Stimulated activated CD4-positive, alpha-beta T cell treated with anti-CD3 and anti-CD28 coated beads, TNF-alpha, amount 100 ng/mL, for 48 hours (primary cell): ENCODE data around the gene ANKS1B.

Experiments
- DNase-seq, 3 donors: peaks; one replicate each; pipeline ENCODE4 v3.0.0-alpha.2; 2020; ENCODE audit warnings: low read depth in 3 of 3

ANKS1B gene

DNA sequence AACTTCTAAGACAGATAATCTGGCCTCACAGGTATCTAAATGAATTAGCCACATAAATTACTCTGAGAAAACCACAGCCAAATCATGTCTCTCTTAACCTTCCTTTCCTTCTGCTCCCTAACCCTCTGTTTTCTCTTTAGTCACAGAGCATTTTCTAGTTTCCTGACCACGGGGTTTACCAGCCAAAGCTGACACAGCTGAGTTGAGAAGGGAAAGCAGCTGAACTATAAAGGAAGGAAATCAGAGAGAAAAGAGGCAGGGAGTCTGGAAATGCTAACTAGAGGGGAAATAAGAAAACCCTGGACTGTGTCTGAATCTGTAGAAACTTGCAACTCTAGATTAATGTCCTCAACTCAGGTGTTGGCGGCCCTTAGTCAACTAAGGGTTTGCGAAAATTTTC is 24.4 kb downstream of the ANKS1B start:
- no peak for DNase-seq

DNA sequence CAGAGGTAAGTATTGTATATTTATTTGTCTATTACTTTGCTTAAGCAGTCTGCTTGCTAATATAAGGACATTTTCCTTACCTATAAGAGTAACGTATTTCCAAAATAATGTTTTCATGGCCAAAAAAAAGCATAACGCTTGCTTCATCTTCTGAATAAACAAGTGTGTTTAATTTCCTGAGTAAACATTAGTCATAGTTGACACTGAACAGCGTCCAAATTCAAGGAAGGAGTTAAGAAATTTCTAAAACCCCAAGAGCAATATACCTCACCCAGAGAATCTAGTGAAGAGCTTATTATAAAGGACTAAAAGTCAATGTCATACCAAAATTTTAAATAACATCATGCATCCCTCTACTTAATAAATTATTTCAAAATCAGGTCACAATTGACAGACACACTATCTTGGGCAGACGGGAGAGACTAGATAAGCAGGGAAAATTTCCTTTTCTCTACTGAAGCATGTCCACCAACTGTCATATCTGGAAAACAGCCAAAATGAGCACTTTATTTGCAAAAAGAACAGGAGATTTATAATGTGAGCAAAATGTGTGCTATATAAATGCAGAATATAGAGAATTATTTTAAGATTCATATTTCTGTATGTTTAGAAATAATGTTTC is 25.1 kb downstream of the ANKS1B start:
- no peak for DNase-seq

DNA sequence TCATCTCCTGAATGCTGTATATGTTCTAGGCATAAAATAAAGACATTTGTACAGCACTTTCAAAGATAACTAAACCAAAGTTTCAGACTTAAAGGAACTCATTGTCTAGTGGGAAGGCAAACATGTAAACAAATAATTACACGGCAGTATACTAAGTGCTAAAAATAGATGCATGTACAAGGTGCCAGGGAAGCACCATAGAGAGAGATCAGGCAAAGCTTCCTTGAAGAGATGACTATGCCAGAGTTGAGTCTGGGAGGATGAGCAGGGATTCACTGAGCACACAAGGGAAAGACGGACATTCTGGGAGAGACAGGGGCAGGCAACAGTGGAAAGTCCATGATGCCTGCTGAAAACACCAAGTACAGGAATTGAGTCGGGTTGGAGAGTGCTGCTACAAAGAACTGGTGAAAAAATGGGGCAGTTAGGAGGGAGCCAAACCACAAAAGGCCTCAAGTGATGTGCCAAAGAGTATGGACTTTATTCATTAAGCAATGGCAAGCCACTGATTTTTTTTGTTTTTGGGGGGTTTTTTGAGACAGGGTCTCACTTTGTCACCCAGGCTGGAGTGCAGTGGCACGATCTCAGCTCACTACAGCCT is 26.8 kb downstream of the ANKS1B start:
- DNase-seq = no peak

DNA sequence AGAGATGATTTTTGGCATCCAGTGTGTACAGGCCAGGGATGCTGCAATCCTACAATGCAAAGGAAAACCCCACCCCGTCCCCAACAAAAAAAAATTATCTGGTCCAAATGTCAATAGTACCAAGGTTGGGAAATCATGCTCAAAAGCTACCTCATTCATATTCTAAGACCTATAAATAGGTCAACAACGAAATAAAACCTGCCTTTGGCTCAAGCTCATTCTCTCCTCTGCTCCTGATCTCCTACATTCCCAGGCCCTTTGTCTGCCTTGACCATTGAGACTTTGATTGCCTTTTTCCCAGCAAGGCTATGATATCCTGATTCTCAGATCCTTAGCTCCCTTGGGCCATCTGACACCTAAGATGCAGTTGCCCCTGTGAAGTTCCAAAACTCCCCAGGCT is 30.0 kb downstream of the ANKS1B start:
- DNase-seq = no peak

DNA sequence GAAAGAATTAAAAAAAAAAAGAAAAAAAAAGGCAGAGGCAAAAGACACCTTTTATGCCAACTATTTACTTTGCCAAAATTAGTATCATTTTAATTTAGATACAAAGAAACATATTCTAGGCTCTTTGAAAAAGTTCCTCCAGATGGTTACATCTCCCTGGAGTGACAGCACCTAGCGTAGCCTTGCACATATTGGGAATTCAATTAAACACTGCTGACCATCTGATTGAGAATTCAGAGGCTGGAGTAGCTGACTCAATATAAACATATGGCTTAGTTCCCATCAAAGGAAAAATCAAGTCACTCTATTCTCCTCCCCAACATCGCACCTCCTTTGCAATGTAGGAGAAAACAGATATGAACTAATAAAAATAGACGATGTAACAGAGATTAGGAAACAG is 36.4 kb downstream of the ANKS1B start:
- no peak for DNase-seq

DNA sequence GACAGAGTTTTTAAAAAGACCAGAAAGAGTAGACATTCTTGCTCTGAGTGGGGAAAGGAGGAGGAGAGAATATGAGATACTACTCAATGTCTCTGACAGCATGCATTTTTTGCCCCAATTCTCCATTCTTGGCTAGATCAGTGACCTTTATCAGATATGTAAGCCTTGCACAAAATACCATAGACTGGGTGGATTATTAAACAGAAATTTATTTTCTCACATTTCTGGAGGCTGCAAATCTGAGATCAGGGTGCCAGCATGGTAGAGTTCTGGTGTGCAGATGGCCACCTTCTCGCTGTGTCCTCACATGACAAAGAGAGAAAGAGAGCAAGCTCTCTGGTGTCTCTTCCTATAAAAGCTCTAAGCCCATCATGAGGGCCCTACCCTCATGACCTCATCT is 38.6 kb downstream of the ANKS1B start:
- DNase-seq = no peak

DNA sequence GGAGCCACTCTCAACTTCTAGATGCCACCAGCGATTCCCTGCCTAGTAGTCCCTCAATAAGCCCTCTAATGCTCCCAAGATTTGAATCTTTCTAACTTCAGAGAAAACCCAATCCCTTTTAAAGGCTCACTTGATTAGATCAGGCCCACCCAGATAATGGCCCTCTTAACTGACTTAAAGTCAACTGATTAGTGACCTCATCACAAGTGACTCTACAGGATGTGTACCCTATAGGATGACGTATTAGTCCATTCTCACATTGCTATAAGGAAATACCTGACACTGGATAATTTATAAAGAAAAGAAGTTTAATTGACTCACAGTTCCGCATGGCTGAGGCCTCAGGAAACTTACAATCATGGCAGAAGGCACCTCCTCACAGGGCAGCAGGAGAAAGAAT is 49.1 kb downstream of the ANKS1B start:
- no peak for DNase-seq

DNA sequence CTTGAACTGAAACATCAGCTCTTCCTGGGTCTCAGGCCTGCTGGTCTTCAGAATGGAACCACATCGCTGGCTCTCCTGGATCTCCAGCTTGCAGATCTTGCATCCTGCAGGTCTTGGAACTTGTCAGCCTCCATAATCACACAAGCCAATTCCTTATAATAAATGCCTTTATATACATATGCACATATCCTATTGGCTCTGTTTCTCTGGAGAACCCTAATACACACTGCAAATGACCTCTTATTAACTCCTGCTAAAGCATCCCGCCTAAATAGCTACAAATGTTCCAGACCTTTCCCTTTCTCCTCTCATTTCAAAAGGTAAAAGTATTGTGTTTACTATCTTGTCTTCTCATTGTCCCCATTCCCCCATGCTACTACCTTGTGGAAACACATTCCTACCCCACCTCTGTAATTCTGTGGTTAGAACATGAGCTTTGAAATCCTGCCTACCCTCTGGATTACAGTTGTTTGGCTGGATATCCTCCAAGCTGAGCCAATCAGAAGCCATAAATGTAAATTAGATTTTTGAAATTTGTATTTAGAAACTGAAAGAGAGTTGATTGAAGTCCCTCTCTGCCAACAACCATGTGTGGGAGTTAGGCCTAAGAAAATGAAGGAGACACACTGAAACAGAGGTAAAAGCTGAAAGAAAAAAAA is 58.1 kb downstream of the ANKS1B start:
- no peak for DNase-seq

DNA sequence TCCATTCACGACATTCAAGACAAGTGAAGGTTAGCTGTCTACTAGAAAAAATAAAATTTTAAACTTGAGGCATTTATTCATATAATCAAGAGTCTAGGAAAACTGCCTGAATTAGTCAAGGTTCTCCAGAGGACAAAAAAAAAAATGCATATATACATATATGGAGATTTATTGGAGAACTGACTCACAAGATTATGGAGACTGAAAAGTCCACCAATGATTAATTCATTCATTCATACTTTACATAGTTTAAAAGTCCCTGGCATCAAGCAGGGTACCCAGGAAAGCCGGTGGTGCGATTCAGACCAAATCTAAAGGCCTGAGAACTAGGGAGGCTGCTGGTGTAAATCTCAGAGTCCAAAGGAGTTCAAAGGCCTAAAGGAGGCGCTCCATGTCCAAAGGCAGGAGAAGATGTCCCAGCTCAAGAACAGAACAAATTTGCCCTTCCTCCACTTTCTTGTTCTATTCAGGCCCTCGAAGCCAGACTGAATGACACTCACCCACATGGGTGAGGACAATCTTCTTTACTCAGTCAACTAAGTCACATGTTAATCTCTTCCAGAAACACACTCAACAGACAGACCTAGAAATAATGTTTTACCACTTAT is 64.3 kb downstream of the ANKS1B start:
- DNase-seq = no peak

DNA sequence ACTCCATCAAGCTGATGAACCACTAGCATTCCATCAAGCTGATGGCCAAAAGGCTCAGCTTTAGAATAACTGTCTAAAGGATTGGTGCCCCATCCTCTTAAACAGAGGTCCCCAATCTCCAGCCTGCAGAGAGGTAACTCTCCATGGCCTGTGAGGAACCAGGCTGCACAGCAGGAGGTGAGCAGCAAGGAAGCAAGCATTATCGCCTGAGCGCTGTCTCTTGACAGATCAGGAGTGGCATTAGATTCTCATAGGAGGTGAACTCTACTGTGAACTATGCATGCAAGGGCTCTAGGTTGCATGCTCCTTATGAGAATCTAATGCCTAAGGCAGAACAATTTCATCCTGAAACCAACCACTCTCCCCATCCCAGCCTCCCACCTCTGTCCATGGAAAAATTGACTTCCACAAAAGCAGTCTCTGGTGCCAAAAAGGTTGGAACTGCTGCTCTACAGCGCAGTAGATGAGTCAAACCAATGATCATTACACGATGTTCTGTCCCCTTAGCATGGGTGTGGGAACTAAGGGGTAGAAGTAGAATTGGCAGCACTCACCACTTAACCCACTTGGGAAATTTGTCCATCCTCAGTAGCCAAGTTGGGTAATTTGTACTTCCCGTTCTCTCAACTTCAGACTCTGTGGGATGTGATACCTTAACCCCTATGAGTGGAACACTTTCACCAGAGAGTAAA is 66.9 kb downstream of the ANKS1B start:
- DNase-seq = no peak

DNA sequence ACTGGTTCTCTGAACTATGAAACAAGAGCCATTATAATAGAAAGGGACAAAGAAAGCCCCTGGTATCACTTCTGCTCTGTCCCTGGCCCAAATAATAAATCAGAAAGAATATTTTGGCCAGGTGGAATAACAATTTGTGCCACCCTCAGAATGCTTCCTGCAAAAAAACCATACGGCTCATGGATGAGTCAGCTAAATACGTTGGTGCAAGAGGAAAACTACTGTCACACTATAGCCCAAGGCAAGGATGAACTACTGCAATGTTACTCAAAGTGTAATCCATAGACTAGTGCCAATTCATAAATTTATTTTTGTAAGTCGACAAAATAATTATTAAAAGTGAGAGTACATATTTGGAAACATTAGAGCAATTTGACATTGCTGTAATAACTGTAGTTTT is 68.2 kb downstream of the ANKS1B start:
- DNase-seq = no peak

DNA sequence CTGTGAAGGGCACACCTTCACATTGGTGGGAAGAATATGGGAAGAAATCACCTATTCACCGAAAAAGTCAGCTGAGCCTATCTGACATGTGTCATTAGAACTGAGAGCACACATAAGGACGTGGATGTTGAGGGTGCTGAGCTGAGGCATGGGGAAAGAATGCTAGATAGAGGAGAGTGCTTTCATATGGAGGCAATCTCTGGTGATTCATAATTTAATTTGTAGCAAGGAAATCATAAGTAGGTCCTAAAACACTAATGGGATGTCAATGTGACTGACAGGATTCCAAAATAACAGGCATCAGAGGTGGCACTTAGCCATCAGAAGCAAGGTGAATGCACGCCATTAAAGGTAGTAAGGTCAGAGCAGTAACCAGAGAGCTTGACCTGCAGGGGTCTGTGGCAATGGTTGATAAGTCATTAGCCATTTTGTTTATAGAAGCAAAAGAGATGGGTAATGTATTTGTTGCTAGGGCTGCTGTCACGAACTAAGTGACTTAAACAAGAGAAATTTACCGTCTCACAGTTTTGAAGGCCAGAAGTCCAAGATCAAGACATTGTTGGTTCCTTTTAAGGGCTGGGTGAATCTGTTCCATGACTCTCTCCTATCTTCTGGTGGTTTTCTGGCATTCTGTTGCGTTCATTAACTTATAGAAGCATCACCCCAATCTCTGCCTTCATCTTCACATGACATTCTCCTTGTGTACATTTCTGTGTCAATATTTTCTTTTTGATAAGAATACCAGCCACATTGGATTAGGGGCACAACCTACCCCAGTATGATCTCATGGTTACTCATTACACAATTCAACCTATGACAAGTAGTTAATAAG is 69.3 kb downstream of the ANKS1B start:
- no peak for DNase-seq

DNA sequence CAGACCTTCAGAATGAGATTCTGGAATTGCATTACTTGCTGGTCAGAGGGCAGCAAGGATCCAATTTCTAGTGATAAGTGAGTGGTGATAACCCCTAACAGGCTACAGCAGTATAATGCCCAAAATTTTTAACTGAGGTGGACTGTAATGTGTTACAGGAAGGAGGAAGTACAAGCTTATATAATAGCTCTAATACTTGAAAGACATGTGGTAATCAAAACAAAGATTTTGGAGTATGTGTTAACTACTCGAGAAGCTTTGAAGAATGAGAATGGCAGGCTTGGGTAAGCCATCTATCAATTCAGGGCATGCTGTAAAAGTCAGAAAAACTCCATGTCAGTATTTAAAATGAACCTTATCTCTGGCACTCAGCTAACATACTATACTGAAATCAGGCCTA is 70.5 kb downstream of the ANKS1B start:
- no peak for DNase-seq

DNA sequence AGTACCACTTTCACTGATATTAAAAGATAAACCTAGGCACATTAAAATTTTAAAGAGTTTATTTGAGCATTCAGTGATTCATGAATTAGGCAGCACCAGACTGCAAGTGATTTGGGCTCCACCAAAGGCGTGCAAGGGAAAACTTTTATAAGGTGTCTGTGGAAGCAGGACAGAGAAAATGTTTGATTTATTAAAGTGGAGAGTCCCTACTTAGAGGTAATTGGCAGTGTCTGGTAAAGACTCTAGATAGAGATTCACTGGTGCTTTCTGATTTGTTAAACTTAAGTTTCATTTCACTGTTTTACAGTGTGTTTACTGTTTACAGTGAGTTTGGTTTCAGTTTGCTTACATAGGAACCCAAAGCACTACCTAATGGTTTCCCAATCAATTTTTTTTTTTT is 72.8 kb downstream of the ANKS1B start:
- DNase-seq = no peak

DNA sequence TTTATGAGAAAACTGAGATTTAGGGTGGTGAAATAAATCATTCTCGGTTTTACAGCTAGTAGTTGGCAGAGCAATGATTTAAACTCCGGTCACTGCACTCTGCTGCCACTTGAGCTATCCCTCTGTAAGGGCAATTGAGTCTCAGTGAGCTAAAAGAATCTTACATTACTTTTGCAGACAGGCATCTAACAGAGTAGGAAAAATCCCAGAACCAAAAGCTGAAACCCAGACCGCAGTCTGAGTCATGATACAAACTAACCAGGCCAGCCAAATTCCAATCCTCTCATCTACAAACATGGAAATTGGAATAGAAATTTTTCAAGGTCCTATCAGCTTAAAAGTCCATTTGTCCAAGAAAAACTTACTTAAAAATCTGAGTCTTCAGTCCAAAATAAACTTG is 73.7 kb downstream of the ANKS1B start:
- DNase-seq = no peak

DNA sequence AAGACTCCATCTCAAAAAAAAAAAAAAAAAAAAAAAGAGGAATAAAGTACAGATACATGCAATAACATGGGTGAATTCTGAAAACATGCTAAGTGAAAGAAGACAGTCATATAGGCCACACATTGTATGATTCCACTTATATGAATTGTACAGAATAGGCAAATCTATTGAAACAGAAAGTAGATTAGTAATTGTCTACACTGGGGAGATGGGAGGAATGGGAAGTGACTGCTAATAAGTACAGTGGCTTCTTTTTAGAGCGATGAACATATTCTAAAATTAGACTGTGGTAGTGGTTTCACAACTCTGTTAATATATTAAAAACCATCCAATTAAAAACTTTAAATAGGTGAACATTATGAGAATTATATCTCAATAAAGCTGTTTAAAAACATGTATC is 74.4 kb downstream of the ANKS1B start:
- DNase-seq = no peak

DNA sequence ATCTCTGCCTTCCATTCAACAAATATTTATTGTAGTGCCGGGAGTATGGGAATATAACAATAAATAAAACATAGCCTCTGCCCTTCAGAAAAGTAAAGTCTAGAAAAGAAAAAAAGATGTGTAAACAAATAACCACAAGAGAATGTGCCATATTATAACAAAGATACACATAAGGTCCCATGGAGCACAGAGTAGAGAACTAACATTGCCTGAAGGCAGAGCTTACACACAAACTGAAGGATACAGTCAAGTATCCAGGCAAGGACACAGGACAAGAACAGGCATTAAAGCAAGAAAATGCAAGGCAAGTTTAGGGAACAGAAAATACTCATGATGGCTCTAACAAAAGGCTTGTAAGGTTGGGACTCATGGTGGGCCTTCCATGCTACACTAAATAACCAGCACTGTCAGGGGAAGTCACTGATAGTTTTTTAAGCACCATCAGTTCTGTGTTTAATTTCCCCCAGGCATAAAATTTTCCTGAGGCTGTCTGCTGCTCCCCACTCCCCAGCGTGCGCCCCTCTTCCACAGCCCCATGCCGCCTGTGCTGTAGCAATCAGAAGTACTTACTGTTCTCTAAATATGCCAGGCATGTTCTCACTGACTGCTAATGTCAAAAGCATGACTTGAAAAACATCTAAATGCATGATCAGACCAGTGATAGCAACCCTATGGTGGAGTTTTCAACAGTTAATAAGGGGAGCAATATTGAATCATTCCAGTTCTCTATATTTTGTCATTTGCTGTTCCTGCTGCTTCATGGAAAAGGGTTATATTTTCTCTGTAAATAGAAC is 77.8 kb downstream of the ANKS1B start:
- no peak for DNase-seq

DNA sequence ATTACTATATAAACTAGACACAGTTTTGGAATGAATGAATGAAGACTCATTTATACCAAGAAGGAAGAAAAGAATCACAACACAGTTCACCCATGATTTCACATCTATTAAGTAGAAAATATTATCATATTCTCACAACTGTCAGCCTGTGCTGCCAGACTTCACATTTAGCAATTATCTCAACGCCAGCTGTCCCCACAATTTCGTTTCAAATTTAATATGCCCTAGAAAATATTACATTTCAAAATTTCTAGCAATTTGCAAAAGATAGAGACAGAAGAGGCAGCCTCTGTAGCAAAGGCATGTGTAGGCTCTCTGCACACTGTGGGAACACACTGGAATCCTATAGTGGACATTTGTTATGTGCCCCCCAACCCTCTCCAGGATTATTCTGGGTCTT is 83.6 kb downstream of the ANKS1B start:
- DNase-seq = no peak

DNA sequence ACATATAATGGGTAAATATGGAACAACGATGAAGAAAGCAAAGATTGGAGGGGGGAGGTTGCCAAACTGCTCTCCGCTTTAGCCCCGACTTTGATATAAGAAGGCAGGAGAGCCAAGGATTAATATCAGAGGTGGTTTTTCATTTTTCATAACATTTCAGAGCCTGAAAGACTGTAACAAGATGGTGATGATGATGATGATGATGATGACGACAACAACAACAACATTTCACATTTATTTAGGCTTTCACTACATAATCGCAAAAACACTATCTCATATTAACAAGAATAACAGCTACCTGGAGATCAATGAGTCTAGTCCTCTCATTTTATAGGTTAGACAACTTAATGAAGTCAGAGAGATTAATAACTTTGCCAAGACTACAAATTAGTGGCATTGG is 86.1 kb downstream of the ANKS1B start:
- no peak for DNase-seq

DNA sequence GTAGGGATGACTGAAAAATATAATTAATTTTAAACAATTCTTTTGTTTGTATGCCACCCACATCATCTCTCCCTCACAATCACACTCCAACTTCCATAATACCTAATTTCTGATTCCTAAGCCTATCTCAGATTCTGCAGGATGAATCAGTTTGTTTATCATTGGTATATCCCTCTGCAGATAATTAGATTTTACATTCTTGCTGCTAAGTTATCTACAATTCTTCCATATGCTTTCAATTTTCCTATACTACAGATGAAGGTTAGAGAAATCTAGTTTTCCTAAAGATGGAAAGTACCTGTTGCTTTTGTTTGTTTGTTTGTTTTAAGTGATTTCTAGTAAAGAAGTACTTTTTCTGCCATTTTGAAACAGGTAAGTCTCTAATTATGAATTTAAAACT is 105.3 kb downstream of the ANKS1B start:
- no peak for DNase-seq

DNA sequence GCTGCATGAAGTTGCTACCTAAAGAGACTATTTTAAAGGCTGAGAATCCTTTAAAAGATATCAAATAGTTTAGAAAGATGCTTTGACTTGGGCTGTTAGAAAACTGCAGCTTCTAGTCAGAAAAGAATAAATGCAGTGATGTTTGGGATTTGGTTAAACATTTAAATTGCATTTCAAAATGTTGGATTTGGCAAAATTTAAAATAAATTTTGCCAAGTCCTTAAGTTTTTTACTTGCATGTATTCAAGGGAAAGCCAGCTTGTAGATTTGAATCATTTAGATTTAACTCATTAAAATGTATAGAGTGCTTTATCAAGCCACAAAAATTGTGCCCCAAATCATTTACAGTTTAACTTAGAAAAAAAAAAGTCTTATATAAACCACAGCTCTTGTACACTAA is 109.7 kb downstream of the ANKS1B start:
- no peak for DNase-seq
